ACC112 (cell line): ENCODE results near the gene C12orf57.
A peak's percentile ranks its signal among the peaks of the same experiment; 100 is the strongest.

ENCODE experiments used
- H2AFZ ChIP-seq: fragments of 200-600 bp; sonication (generic); one replicate; pipeline ENCODE4 v1.6.0; 2017; ENCODE audit warnings: antibody characterized with exemption, low read length; ENCODE audit not compliant: unreplicated experiment
- H3K27ac ChIP-seq: fragments of 200-600 bp; sonication (generic); 2 replicates; pipeline ENCODE4 v1.5.1; 2014; ENCODE audit warnings: low read depth, mild to moderate bottlenecking, antibody characterized with exemption, low read length, moderate library complexity
- H3K27me3 ChIP-seq: fragments of 200-600 bp; sonication (generic); 2 replicates; pipeline ENCODE4 v1.6.1; 2014; ENCODE audit warnings: mild to moderate bottlenecking, antibody characterized with exemption, low read length, moderate library complexity, mixed read lengths; ENCODE audit not compliant: insufficient read depth
- H3K36me3 ChIP-seq: fragments of 200-600 bp; sonication (generic); 2 replicates; pipeline ENCODE4 v1.6.1; 2016; ENCODE audit warnings: mild to moderate bottlenecking, antibody characterized with exemption, low read length, moderate library complexity, mixed read lengths; ENCODE audit not compliant: insufficient read depth
- H3K4me1 ChIP-seq: fragments of 200-600 bp; sonication (generic); one replicate; pipeline ENCODE4 v1.6.1; 2016; ENCODE audit warnings: low read length, mixed read lengths; ENCODE audit not compliant: insufficient read depth, unreplicated experiment, control insufficient read depth
- H3K4me3 ChIP-seq: fragments of 200-600 bp; sonication (generic); 2 replicates; pipeline ENCODE4 v1.5.1; 2014; ENCODE audit warnings: mild to moderate bottlenecking, low read depth, low read length
- H3K79me2 ChIP-seq: fragments of 200-600 bp; sonication (generic); one replicate; pipeline ENCODE4 v1.6.0; 2016; ENCODE audit warnings: low read length; ENCODE audit not compliant: control insufficient read depth, unreplicated experiment, insufficient read depth

C12orf57 gene

DNA sequence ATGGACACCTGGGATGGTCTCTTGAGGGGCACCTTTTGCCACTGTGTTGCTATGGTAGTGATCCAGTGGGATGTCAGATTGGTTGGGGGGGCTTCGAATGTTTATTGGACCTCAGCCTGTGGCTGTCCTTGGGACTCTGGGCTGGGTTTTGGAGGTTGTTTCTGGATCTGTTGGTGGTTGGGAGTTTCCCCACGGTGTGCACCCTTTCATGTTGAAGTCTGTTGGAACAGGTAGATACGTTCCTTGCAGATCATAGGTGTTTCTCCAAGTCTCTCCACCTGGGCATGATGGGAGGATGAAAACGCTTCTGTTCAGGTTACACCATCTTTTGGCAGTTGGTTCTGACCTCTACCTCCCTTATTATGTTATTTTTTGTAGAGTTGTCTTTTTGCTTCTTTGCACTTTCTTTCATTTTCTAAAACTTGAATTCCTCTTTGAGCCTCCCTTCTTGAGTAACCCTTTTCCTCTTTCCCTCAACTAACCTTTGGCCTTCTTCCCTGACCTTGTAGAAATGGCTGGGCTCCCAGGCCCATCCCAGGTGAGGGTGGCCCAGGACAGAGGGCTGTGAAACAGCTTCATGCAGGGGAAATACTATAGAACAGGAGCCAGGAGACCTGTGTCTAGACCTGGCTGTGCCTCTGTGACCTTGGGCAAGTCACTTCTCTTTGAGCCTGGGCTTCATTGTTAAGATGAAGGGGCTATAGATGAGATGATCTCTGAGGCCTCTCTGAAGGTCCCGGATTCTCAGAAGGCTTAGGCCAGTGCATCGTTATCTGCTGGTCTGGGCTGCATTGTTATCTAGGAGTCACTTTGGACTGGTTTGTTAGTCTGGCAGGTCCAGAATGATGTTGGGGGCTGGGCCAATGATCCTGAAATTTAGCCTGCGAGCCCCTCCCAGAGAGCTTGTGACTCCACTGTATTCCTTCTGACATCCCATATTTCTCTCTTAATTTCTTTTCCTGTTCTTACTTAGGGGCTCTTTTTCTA, 14.1 kb upstream of the C12orf57 start:
- no peak overlapping the region for H3K27ac ChIP-seq
- H3K27me3 ChIP-seq = no peaks in the 10 kb centered on the region
- peaks cover 66% of the 10 kb centered on the region for H3K4me1 ChIP-seq
- H3K4me3 ChIP-seq = peak overlapping the region; percentile 99
- peaks cover 7% of the 10 kb centered on the region; the same call in 1 of the 2 replicates for H3K36me3 ChIP-seq
- no peak overlapping the region for H2AFZ ChIP-seq
- peaks cover 60% of the 10 kb centered on the region for H3K79me2 ChIP-seq

DNA sequence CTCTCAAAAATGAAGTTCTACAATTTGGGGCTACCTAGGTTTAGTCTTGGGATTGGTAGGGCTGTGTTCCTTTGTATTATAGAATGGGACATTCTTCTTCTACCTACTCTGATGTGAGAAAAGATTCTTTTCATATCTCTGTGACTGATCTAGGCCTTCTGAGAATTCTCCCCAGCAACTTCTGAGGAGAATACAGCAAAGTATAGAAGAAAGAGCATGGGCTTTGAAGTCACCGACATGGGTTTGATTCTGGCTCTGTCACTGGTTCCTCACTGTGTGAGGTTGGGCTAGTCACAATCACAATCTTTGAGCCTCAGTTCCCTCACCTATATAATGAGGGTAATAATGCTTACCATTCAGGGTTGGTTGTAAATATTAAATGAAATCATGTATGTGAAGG, 11.1 kb upstream of the C12orf57 start:
- Histone ChIP-seq H3K36me3 (peaks cover 7% of the 10 kb centered on the region; the same call in 1 of the 2 replicates), H3K79me2 (peaks cover 46% of the 10 kb centered on the region), H3K27ac (peak overlapping the region; percentile 36), H3K27me3 (no peaks in the 10 kb centered on the region), H2AFZ (no peak overlapping the region), H3K4me1 (peaks cover 62% of the 10 kb centered on the region), H3K4me3 (no peak overlapping the region)

DNA sequence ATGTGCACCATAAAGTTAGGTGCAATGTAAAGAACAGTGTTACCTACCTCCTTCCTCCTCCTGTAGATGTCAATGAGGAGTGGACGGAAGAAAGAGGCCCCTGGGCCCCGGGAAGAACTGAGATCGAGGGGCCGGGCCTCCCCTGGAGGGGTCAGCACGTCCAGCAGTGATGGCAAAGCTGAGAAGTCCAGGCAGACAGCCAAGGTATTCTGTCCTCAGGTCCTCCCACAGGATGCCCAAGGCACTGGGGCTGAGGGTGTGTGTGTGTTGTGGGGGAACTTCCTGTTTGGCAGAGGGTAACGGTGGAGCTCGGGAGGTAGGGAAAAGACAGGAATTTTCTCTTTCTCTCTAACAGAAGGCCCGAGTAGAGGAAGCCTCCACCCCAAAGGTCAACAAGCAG, 9.7 kb upstream of the C12orf57 start:
- Histone ChIP-seq H3K79me2 (peaks cover 36% of the 10 kb centered on the region), H3K36me3 (peaks cover 7% of the 10 kb centered on the region; the same call in 1 of the 2 replicates)

DNA sequence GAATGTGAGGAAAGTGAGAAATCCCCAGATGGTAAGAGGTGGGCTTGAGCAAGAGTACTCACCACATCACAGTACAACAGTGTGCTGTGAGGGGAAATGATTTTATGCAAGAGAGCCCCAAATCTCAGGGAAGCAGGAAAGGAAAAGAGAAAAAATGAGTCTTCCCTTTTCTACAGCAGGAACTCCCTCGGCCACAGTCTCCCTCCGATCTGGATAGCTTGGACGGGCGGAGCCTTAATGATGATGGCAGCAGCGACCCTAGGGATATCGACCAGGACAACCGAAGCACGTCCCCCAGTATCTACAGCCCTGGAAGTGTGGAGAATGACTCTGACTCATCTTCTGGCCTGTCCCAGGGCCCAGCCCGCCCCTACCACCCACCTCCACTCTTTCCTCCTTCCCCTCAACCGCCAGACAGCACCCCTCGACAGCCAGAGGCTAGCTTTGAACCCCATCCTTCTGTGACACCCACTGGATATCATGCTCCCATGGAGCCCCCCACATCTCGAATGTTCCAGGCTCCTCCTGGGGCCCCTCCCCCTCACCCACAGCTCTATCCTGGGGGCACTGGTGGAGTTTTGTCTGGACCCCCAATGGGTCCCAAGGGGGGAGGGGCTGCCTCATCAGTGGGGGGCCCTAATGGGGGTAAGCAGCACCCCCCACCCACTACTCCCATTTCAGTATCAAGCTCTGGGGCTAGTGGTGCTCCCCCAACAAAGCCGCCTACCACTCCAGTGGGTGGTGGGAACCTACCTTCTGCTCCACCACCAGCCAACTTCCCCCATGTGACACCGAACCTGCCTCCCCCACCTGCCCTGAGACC, 8.2 kb upstream of the C12orf57 start:
- H3K4me3 ChIP-seq = no peak overlapping the region
- H3K27me3 ChIP-seq = no peaks in the 10 kb centered on the region
- H2AFZ ChIP-seq = no peak overlapping the region
- peak overlapping the region; percentile 75 for H3K27ac ChIP-seq
- peaks cover 7% of the 10 kb centered on the region; the same call in 1 of the 2 replicates for H3K36me3 ChIP-seq
- peaks cover 56% of the 10 kb centered on the region for H3K4me1 ChIP-seq
- H3K79me2 ChIP-seq = peaks cover 22% of the 10 kb centered on the region

More for the DNA sequence above, 9.7 kb upstream of the C12orf57 start:
- Histone ChIP-seq H3K27me3 (no peaks in the 10 kb centered on the region), H3K27ac (peak overlapping the region; percentile 75), H2AFZ (no peak overlapping the region), H3K4me3 (0 out of 2 replicates have a peak overlapping the region, but pooled peaks have one; percentile 6), H3K4me1 (peaks cover 65% of the 10 kb centered on the region)

DNA sequence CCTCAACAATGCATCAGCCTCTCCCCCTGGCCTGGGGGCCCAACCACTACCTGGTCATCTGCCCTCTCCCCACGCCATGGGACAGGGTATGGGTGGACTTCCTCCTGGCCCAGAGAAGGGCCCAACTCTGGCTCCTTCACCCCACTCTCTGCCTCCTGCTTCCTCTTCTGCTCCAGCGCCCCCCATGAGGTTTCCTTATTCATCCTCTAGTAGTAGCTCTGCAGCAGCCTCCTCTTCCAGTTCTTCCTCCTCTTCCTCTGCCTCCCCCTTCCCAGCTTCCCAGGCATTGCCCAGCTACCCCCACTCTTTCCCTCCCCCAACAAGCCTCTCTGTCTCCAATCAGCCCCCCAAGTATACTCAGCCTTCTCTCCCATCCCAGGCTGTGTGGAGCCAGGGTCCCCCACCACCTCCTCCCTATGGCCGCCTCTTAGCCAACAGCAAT, 7.6 kb upstream of the C12orf57 start:
- peaks cover 52% of the 10 kb centered on the region for H3K4me1 ChIP-seq
- H2AFZ ChIP-seq = no peak overlapping the region
- H3K4me3 ChIP-seq = no peak overlapping the region
- peak overlapping the region; percentile 75; the same call in 1 of the 2 replicates for H3K27ac ChIP-seq
- H3K79me2 ChIP-seq = peaks cover 18% of the 10 kb centered on the region
- H3K27me3 ChIP-seq = no peaks in the 10 kb centered on the region
- H3K36me3 ChIP-seq = peaks cover 7% of the 10 kb centered on the region; the same call in 1 of the 2 replicates

DNA sequence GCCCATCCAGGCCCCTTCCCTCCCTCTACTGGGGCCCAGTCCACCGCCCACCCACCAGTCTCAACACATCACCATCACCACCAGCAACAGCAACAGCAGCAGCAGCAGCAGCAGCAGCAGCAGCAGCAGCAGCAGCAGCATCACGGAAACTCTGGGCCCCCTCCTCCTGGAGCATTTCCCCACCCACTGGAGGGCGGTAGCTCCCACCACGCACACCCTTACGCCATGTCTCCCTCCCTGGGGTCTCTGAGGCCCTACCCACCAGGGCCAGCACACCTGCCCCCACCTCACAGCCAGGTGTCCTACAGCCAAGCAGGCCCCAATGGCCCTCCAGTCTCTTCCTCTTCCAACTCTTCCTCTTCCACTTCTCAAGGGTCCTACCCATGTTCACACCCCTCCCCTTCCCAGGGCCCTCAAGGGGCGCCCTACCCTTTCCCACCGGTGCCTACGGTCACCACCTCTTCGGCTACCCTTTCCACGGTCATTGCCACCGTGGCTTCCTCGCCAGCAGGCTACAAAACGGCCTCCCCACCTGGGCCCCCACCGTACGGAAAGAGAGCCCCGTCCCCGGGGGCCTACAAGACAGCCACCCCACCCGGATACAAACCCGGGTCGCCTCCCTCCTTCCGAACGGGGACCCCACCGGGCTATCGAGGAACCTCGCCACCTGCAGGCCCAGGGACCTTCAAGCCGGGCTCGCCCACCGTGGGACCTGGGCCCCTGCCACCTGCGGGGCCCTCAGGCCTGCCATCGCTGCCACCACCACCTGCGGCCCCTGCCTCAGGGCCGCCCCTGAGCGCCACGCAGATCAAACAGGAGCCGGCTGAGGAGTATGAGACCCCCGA, 7.0 kb upstream of the C12orf57 start:
- Histone ChIP-seq H3K79me2 (peaks cover 18% of the 10 kb centered on the region), H3K4me3 (peak overlapping the region; percentile 74), H3K36me3 (peaks cover 7% of the 10 kb centered on the region; the same call in 1 of the 2 replicates), H3K27me3 (no peaks in the 10 kb centered on the region), H3K4me1 (peaks cover 52% of the 10 kb centered on the region), H2AFZ (no peak overlapping the region), H3K27ac (peak overlapping the region; percentile 47; the same call in 1 of the 2 replicates)

DNA sequence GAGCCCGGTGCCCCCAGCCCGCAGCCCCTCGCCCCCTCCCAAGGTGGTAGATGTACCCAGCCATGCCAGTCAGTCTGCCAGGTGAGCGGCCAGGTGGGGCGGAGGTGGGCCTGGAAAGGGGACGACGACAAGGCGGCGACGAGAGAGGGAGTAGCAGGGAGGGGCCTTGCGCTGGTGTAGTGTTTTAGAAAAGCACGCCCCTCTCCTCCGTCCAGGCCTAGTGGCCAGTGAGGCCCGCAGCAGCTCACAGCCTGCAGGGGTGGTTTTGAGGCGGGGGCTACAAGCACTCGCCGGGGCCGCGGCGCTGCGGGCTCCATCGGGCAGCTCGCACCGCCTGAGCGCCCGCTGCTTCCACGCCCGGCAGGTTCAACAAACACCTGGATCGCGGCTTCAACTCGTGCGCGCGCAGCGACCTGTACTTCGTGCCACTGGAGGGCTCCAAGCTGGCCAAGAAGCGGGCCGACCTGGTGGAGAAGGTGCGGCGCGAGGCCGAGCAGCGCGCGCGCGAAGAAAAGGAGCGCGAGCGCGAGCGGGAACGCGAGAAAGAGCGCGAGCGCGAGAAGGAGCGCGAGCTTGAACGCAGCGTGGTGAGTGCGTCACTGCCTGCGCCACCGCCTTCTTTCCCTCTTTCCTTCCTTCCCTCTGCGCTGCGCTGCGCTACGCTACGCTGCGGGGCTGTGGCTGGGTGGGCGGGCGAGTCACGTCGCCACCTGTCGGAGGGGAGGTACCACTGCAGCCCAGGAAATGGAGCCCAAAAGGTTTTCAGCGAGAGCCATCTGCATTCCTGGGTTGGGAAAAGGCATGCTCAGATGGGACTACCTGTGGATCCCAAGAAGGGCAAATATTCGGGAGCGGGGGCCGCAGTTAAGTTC, 6.1 kb upstream of the C12orf57 start:
- Histone ChIP-seq H3K36me3 (peaks cover 2% of the 10 kb centered on the region; the same call in 1 of the 2 replicates), H3K27me3 (no peaks in the 10 kb centered on the region), H3K27ac (peak overlapping the region; percentile 47), H2AFZ (no peak overlapping the region), H3K4me3 (peak overlapping the region; percentile 74), H3K79me2 (peaks cover 9% of the 10 kb centered on the region), H3K4me1 (peaks cover 44% of the 10 kb centered on the region)

DNA sequence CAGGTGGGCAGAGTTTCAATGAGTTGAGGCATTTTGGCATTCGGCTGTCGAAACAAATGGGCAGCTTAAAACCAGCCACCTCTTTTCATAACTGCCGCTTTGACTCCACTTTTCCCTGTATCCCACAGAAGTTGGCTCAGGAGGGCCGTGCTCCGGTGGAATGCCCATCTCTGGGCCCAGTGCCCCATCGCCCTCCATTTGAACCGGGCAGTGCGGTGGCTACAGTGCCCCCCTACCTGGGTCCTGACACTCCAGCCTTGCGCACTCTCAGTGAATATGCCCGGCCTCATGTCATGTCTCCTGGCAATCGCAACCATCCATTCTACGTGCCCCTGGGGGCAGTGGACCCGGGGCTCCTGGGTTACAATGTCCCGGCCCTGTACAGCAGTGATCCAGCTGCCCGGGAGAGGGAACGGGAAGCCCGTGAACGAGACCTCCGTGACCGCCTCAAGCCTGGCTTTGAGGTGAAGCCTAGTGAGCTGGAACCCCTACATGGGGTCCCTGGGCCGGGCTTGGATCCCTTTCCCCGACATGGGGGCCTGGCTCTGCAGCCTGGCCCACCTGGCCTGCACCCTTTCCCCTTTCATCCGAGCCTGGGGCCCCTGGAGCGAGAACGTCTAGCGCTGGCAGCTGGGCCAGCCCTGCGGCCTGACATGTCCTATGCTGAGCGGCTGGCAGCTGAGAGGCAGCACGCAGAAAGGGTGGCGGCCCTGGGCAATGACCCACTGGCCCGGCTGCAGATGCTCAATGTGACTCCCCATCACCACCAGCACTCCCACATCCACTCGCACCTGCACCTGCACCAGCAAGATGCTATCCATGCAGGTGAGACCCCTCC, 5.2 kb upstream of the C12orf57 start:
- Histone ChIP-seq H3K36me3 (no peaks in the 10 kb centered on the region), H3K4me1 (peaks cover 41% of the 10 kb centered on the region), H3K79me2 (peaks cover 2% of the 10 kb centered on the region), H3K4me3 (peak overlapping the region; percentile 74; the same call in 1 of the 2 replicates), H2AFZ (no peak overlapping the region), H3K27me3 (no peaks in the 10 kb centered on the region), H3K27ac (no peak overlapping the region)

DNA sequence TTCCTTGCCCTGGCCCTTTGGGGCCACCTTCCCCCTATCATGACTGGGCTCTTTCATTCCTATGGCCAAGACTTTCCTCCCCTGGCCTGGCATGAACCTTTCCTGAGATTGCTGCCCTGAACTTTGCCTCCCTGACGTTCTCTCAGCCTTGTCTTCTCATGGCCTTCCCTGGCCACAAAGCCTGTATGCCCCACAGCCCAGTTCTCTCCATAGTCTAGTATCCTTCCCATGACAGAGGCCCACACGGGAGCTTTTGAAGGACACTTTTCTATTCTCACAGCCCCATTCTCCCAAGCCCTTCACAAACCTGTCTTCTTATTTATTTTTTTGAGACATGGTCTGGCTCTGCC, 4.7 kb upstream of the C12orf57 start:
- H3K27me3 ChIP-seq = no peaks in the 10 kb centered on the region
- H3K36me3 ChIP-seq = no peaks in the 10 kb centered on the region
- H3K79me2 ChIP-seq = no peaks in the 10 kb centered on the region
- H3K4me1 ChIP-seq = peaks cover 35% of the 10 kb centered on the region
- no peak overlapping the region for H3K4me3 ChIP-seq
- no peak overlapping the region for H3K27ac ChIP-seq
- no peak overlapping the region for H2AFZ ChIP-seq
